ENCODE measurements around the gene TRERF1.

- TF ChIP-seq CTCF (IDR thresholded peaks at IDR 0.05): no peak
- no peak for TF ChIP-seq POLR2AphosphoS5 (IDR thresholded peaks at IDR 0.05)
- no peak for TF ChIP-seq POLR2A (IDR thresholded peaks at IDR 0.05)
- TF ChIP-seq EP300 (IDR thresholded peaks at IDR 0.05; ENCODE audit: low read depth): no peak
Measured at GRCh38 chr6:42257063-42257462, 194.7 kb downstream of the TRERF1 start.

Measured in transverse colon (tissue), 4 donors.